Effector memory CD8-positive, alpha-beta T cell (primary cell): ENCODE measurements around the gene LRRC45.
A peak's percentile ranks its signal among the peaks of the same experiment; 100 is the strongest.

Experiments used
- ATAC-seq: fragments of 150-1000 bp; cut with Tn5 transposase; replicated peaks from 2 replicates; pipeline ENCODE4 v1.10.0; 2021; ENCODE audit warnings: mild to moderate bottlenecking, moderate library complexity
- DNase-seq, 3 experiments: peaks; one replicate each; pipeline ENCODE4 v3.0.0; 2021
- H3K27ac Mint-ChIP-seq, 2 donors: one replicate each; pipeline ENCODE4 v1.8.0; 2022; ENCODE audit warnings: mild to moderate bottlenecking in 2 of 2, mixed read lengths in 2 of 2, moderate library complexity in 2 of 2
- H3K27me3 Mint-ChIP-seq, 2 donors: one replicate each; pipeline ENCODE4 v1.8.0; 2022; ENCODE audit warnings: mixed read lengths in 2 of 2
- H3K36me3 Mint-ChIP-seq: one replicate; pipeline ENCODE4 v1.8.0; 2022; ENCODE audit warnings: mild to moderate bottlenecking, moderate library complexity, mixed read lengths; ENCODE audit not compliant: insufficient read depth
- H3K4me1 Mint-ChIP-seq, 2 donors: one replicate each; pipeline ENCODE4 v1.8.0; 2022; ENCODE audit warnings: low read depth in 2 of 2, mixed read lengths in 2 of 2
- H3K4me3 Mint-ChIP-seq, 2 donors: one replicate each; pipeline ENCODE4 v1.8.0; 2022; ENCODE audit warnings: mild to moderate bottlenecking in 2 of 2, mixed read lengths in 2 of 2, moderate library complexity in 2 of 2
- H3K9me3 Mint-ChIP-seq, 2 donors: one replicate each; pipeline ENCODE4 v1.8.0; 2022; ENCODE audit warnings: mixed read lengths in 2 of 2

Gene LRRC45

GRCh38 chr17:82077617-82078358, 54.7 kb downstream of the LRRC45 start:
- H3K4me3 Mint-ChIP-seq, result no peak overlapping the region
- H3K36me3 Mint-ChIP-seq, result peaks cover 22% of the 10 kb centered on the region
- DNase-seq, result no peak
- no peaks in the 10 kb centered on the region for H3K9me3 Mint-ChIP-seq
- no peak overlapping the region for H3K27ac Mint-ChIP-seq
- no peaks in the 10 kb centered on the region for H3K4me1 Mint-ChIP-seq
- no peaks in the 10 kb centered on the region for H3K27me3 Mint-ChIP-seq
- no peak for ATAC-seq

GRCh38 chr17:82078433-82078832, 55.3 kb downstream of the LRRC45 start:
- H3K9me3 Mint-ChIP-seq, result no peaks in the 10 kb centered on the region

GRCh38 chr17:82079001-82079677, 56.0 kb downstream of the LRRC45 start:
- ATAC-seq, result peak; percentile 20

More at GRCh38 chr17:82078433-82078832, 55.3 kb downstream of the LRRC45 start:
- H3K27me3 Mint-ChIP-seq, result no peaks in the 10 kb centered on the region
- no peaks in the 10 kb centered on the region for H3K4me1 Mint-ChIP-seq
- H3K36me3 Mint-ChIP-seq, result peaks cover 26% of the 10 kb centered on the region
- H3K4me3 Mint-ChIP-seq, result no peak overlapping the region
- H3K27ac Mint-ChIP-seq, result no peak overlapping the region
- DNase-seq, result no peak
- no peak for ATAC-seq

GRCh38 chr17:82080048-82080788, 57.1 kb downstream of the LRRC45 start:
- Mint-ChIP-seq H3K27me3 (no peaks in the 10 kb centered on the region), H3K36me3 (peaks cover 30% of the 10 kb centered on the region), H3K27ac (no peak overlapping the region), H3K4me3 (no peak overlapping the region), H3K4me1 (no peaks in the 10 kb centered on the region), H3K9me3 (no peaks in the 10 kb centered on the region)
- ATAC-seq (no peak), DNase-seq (no peak)

More at GRCh38 chr17:82079001-82079677, 56.0 kb downstream of the LRRC45 start:
- H3K27me3 Mint-ChIP-seq, result no peaks in the 10 kb centered on the region
- H3K36me3 Mint-ChIP-seq, result peaks cover 30% of the 10 kb centered on the region
- H3K9me3 Mint-ChIP-seq, result no peaks in the 10 kb centered on the region
- no peak overlapping the region for H3K4me3 Mint-ChIP-seq
- H3K27ac Mint-ChIP-seq, result no peak overlapping the region
- no peaks in the 10 kb centered on the region for H3K4me1 Mint-ChIP-seq
- DNase-seq, result no peak
